ENCODE data around the gene DIAPH2.

DIAPH2 gene

DNA sequence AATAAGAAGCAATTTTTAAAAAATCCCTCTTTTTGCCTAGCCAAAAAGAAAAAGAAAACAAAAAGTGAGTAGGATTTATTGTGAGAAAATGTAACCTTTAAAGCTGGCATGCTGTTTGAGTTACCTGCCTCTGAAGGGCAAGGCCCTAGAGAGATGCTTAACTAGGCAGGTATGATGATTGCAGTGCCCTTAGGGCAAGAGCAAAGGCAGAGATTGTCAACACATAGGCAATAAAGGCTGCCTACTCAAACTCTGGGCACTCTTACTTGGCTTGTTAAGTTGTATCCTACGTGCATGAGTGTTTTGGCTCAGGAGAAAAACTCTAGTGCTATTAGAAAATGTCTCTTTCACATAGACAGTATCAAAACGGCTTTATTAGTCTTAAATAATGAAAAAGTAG lies 505.0 kb downstream of the DIAPH2 start:
- DNase-seq (ENCODE audit: low read depth): no peak

DNA sequence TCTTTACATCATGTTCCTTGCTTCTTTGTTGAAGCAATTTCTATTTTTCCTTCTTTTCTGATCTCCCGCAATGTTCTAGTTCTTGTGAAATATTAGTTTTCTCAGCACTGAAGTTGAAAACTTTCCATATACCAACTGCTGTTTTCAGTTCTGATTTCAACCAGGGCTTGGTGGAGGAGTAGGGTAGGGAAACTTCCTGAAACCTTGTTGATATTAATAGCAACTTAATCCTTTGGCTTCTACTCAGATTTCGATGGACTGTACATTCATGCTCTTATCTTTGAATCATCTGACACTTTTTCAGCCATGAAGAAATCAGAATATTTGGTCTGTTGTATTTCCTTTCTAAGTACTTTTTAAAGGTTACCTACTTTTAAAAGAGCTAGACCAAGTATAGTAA lies 514.9 kb downstream of the DIAPH2 start:
- no peak for DNase-seq (ENCODE audit: low read depth)

DNA sequence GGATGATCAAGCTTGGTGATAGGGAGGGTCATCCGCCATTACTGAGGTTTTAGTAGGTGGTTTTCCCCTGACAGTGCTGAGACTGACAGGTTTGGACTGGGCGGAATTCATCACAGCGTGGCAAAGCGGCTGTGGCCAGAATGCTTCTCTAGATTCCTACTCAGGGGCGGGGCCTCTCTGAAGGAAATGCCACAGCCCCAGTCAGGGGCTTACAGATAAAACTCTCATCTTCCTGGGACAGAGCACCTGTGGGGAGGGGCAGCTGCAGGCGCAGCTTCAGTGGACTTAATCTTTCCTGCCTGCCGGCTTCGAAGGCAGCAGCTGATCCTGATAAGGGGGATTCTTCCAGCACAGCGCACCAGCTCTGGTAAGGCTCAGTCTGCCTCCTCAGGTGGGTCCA lies 515.8 kb downstream of the DIAPH2 start:
- no peak for DNase-seq (ENCODE audit: low read depth)

DNA sequence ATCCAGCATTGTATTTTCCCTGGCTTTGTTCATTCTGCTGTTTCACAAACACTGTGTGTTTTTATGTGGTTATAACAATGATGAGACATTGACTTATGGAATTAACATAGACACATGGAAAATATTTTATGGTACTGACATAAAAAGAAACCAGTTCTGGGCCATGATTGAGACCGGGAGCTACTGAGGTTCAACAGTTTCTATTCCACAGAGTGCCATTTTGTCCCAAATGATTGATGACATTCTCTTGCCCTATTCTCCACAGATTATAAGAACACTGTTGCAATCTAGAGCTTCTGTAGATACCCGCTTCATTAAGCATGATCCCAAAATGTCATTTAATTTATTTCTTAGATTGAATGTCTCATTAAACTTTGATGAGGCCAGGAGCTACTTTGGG lies 525.9 kb downstream of the DIAPH2 start:
- no peak for DNase-seq (ENCODE audit: low read depth)

DNA sequence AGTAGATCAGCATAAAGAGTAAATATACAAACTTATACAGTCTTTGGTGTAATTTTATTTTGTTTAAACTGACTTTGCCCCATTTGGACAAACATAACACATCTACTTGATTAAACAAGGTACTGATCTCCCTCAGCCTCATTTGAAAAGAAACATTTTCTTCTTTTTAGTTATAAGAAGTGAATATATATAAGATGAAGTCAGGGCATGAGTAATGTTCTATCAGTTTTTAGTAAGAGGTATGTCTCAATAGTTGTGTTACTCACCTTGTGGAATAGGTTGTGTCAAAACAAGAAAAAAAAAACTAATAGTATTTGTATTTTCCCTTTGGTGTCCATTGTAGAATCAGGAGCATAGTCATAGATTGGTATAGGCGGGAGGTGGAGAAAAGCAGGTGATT lies 526.4 kb downstream of the DIAPH2 start:
- DNase-seq (ENCODE audit: low read depth): no peak

DNA sequence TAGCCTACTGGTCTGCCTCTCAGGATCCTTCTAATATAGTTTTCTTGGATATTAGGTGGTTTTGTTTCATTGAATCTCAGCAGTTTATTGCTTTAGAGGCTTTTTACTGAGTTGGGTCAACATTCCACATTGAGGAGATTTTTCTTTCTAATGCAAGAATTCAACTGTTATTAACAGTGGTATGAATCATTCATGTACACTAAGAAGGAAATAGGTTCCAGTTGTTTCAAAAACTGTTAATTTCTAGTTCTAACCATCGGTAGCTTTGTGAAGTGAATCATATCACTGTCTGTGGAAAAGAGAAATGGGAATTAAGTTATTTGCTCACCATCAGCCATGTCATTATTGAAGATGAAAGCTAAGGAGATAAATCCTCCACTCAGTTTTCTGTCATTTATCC lies 530.5 kb downstream of the DIAPH2 start:
- DNase-seq (ENCODE audit: low read depth): peak; percentile 14

DNA sequence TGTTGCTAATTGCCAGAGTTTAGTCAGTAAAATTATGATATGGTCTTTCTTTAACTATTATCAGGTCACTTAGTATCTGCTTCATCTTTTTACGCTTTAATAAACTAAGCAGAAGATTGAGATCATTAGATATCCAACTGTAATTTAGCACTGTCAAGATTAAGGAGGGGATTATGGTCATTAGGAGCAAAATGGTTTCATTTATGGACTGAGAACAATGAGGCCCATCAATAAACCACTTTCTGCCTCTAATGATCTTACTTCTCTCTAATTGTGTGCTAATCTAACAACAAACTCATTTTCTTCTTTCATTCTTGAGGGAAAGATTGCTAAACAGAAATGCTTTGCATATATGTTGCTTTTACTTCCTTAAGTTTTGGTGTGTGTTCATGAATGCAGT lies 539.5 kb downstream of the DIAPH2 start:
- DNase-seq (ENCODE audit: low read depth): no peak

DNA sequence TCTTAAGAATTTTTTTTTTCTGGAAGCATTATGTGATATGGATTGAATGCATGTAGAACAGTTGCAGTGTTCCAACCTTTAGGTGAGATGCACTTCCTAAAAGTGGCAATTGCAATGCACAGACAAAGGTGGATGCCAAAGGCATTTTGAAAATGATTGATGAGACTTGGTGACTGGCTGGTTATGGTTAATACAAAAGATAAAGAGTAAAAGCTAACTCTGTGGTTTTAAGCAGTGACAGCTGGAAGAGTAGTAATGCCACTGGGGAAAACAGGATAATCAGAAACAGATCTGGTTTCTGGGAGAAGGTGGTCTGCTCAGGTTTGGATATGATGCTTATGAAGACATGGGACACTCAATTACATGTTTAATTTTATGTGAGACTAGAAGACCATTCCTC lies 544.7 kb downstream of the DIAPH2 start:
- no peak for DNase-seq (ENCODE audit: low read depth)

DNA sequence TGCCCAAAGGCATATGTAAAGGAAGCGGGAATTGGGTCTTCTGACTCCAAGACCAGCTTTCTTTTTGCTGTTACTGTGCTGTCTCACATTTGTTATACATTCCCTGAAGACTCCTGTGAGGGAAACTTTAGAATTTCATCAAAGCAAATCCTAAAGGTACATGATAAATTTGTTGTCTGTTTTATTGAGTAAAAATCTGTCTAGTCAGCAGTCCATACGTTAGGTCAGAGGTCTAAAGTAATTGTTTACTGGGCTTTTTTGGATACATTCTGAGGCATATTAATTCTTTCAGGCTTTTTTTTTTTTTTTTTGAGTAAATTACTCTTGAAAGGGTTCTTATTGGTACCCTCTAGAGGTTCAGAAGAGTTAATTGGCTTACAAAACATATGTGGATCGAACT lies 546.3 kb downstream of the DIAPH2 start:
- no peak for DNase-seq (ENCODE audit: low read depth)

DNA sequence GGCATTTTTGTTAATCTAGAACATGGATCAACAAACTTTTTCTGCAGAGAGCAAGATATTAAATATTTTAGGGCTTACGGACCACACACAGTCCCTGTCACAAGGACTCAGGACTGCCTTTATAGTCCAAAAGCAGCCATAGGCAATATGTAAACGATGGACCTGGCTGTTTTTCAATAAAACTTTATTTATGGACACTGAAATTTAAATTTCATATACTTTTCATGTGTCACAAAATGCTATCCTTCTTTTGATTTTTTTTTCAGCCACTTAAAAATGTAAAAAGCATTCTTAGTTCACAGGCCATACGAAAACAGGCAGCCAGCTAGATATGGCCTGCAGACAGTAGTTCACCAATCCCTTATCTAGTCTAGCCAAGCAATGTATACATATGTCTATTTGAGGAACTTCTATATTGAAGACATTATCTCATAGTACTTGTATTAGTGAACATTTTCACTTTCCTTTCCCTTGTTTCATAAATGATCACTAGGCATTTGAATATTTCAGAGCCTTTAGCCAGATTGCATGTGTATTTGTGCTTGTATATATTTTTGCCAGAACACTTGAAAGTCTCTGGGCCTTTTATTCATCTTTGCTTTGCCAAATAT lies 549.9 kb downstream of the DIAPH2 start:
- DNase-seq (ENCODE audit: low read depth): no peak

DNA sequence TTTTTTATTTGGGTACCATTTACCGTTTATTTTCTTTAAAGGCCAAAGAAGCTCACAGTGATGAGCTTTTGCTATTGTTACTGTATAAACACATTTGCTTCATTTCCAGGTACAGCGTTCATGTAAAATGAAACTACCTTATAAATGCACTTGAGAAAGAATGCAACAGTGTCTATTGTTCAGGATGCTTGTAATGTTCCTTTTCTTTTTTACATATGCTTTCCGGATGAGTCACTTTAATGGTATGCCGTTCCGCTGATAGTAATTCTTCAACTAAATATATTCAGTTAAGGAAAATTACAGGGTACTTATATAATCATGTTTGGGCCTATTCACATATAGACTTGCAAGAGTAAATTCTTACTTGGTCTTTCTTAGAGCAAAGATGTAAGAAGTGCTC lies 554.0 kb downstream of the DIAPH2 start:
- no peak for DNase-seq (ENCODE audit: low read depth)

DNA sequence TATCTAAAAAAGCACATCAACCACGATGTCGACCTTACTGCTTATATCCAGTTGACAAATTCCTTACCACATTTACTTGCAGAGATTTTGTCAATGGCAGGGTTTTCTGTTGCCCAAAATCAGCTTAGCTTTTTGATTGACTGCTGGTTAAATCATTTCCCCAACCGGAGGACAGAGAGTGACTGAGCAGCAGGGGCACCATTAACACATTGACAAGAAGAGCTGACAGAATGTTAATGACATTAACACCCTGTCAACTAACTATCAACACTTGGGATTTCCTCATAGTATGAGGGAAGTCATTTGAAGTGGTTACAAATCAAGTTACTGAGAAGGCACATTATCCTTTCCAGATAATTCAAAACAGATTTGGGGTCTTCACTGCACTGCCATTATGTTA lies 567.5 kb downstream of the DIAPH2 start:
- DNase-seq (ENCODE audit: low read depth): no peak

DNA sequence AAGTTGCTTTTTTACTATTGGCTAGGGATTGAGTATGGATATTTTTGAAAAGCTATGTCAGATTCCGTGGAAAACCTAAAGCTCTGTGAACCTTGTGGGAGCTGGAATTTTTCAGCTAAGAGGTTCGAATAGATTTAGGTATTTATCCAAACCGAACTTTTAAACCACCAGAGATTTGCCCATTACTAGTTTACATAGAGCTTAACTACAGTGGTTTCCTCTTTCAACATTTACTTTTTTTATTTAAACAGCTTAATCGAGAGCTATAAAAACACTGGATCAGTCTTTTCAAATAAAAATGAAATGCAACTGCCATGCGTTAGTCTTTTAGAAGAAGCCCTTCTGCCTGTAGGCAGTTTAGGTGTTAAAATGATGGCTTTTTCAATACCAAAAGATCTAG lies 576.0 kb downstream of the DIAPH2 start:
- no peak for DNase-seq (ENCODE audit: low read depth)

DNA sequence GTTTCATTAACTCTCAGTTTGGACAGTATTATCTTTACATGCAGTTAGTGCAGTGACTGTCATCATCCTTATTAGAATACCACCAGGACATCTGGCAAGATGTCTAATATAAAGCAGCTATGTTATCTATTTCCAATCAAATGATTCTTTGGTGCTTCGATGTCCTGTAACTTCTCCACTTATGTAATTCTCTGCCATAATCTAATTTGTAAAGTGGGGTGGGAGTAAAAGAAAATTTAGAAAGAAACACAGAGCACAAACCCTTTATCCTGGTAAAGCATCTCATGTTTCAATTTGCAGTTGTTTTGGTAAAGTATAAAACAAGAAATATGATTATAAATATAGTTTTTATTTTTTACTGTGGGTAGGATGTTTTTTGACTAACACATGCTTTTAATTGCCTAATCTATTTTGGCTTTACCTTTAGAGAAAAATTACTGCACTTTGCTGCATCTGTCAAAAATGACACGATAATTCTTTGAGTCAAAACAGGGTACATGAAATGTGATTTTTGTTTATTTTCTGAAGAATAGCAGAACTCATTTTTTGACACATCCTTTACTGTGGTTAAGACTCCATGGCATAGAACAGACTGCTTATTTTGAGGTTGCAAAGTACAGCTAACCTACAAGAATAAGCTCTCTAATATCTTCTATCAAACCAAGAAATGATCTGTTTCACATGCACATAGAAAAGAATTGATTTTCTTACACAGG lies 581.9 kb downstream of the DIAPH2 start:
- DNase-seq (ENCODE audit: low read depth): no peak

DNA sequence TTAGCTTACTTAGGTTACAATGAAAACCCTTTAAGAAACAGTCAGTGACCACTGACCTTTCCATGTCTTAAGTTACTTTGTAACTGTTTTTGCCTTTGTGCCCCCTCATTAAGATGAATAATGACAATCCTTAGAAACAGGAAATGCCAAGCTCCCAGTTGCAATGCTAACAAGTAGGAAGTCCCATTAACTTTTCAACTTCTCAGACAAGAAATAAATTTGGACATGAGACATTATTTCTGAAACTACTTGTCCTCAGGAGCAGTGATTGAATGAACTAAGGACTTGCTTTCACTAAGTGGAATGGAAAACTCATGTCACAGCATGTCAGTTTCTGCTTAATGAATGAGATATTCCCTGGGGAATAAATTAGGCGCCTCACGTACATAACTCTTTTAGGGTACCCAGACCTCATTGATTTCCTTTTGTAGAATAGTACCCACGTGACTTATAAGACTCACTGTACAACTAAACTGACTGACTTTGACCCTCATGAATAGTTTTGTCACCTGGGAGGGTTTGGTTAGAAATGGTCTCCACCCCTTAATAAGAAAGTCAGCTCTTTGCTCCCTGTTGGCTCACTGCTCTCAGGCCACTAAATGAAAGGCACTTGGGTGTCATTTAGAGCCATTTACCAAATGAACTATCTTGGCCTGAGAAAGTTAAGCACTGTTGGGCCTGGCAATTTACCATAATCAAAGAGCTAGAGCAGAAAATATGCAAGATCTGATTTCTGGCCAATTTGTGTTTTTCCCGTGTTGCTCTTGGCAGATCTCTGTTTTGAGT lies 582.9 kb downstream of the DIAPH2 start:
- DNase-seq (ENCODE audit: low read depth): no peak

DNA sequence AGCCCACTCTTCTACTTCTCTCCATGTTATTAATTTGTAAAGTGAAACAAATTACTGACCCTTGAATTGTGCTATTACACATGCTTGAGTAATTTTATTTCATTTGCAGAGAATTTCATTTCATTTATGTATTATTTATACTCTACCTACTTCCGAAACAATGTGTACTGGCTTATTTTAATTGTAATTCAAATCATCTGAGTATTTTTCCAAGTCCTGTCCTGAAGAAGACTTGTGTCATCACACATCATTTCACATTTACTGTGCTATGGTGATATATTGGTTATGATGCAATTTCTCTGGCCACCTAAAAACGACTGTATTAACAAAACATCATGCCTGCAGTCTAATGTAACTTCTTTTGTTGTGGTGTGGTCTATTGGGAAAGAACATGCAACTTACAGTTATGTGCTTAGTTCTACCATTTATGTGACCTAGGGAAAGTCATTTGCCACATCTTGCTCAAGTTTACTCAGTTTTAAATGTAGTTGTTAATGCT lies 583.6 kb downstream of the DIAPH2 start:
- DNase-seq (ENCODE audit: low read depth): no peak

DNA sequence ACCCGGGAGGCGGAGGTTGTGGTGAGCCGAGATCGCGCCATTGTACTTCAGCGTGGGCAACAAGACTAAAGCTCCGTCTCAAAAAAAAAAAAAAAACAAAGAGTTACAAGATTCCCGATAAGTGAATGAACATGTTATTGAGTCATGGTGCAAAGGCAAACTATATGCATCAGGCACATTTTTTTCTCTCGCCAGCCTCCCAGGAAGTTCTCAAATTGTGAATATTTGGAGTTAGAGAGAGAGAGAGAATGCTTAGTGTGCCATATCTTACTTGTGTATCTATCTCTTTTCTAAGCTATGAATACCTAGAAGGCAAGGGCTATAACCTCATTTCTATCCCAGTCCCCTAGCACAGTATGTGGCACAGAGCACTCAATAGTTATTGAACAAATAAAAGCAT lies 599.9 kb downstream of the DIAPH2 start:
- DNase-seq (ENCODE audit: low read depth): no peak

DNA sequence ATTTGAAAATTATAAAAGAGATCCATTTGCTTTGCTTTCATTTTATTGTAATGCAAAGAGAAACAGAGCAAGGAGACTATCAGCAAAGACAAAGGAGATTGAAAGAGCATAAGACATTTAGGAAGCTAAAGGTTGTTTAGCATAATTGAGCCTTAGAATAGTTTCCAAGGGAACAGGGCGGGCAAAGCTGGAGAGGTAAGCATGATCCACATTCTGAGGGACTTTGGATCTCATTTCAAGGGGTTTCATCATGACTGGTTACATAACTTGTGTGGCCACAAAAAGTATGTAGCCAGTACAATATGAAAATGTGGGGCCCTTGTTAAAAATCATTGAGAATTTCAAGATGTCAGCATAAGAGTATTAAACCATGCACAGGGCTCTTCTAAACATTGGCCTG lies 605.6 kb downstream of the DIAPH2 start:
- no peak for DNase-seq (ENCODE audit: low read depth)

DNA sequence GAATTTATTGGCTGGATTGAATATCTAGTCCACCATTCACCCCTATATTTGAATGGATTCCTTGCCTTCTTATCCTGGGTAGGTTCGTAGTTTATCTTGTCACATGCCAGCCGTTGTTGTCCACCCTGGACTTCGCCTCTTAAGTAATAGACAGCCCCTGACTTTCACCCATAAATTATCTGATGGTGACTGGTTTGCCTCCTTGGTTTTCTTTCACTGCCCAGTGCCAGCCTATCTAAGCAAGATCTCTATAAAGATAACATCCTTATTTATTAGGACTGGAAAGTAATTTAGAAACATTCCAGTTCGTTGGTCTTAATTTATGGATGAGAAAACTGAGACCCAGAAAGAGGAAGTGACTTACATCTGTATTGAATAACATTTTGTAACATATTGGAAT lies 609.4 kb downstream of the DIAPH2 start:
- DNase-seq (ENCODE audit: low read depth): no peak

DNA sequence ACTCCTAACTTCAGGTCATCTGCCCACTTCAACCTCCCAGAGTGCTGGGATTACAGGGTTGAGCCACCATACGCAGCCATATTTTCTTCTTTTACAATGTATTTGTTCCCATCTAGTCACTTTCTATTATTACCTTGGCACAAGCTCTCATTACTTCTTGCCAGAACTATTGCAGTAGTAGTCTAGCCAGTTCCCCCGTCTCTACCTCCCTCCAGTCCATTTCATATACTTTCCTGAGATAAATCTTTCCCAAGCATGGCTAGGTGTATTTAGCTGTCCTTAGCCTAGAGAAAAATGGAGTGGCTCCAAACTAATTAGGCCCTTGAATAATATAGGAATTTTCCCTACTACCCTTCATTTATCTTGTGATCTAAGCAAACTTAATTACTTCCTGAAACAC lies 611.3 kb downstream of the DIAPH2 start:
- no peak for DNase-seq (ENCODE audit: low read depth)

DNA sequence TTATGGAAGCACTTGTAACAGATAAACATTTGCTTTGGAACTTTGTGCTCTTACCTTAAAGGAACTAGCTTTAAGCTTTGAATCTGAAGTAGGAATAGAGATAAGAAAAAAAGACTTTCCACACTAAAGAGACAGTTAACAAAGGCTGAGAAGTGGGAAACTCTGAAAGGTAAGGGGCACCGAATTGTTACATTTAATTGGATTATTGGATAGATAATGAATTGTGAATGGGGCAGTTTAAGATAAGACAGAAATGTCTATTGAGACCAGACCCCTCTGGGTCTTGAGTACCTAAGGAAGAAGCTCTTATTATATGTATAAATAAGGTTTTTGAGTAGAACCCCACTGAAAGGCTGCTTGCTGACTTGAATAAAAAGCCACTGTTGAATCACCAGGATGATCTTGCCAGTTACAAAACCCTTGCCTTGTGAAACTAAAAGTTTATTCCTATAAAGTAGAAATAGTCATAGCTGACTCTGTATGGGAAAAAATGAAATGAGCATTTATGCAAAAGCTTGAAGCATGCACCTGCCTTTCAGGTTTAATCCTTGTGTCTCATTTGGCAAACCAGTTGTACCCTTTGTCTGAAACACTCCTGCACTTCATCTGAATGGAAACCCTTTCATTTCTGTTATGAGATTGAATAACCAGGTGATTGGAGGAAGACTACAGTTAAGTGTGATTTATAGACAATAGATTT lies 622.3 kb downstream of the DIAPH2 start:
- no peak for DNase-seq (ENCODE audit: low read depth)

DNA sequence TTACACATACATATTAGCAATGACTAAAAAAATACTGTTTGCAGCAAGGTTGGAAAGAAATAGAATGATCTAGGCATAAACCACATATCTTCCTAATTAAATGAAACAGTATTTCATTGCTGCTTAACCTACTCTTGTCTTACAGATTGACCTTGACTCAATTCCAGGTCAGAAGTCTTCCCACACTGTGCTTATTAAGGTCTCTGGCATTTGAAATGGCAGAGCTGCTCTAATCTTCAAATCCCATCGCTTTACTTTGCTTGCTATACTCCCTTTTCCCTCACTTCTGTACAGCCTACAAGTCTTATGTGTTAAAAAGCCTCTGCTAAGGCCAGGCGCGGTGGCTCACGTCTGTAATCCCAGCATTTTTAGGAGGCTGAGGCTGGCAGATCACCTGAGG lies 623.5 kb downstream of the DIAPH2 start:
- DNase-seq (ENCODE audit: low read depth): no peak

Data from GM04504 (cell line).